Bronchial epithelial cell (primary cell): Measurements from ENCODE around the gene PCDHGC3. TPM values are rescaled to one million over a fixed set of nuclear protein-coding genes. Genes with fewer than 3 reads are reported as not detected.

ENCODE experiments used
- DNase-seq: peaks from one replicate; pipeline ENCODE4 v3.0.0-alpha.2; 2010; ENCODE audit warnings: low read depth
- FAIRE-seq: peaks from 2 replicates; lab custom pipeline; 2011; peaks lifted over from hg19 to GRCh38; lab: Jason Lieb, UNC
- H3K27me3 ChIP-seq: 2 replicates; pipeline ENCODE4 v1.5.1; 2011; ENCODE audit warnings: low read length; ENCODE audit not compliant: control insufficient read depth, insufficient read depth
- H3K36me3 ChIP-seq: 2 replicates; pipeline ENCODE4 v1.5.1; 2011; ENCODE audit warnings: low read length; ENCODE audit not compliant: control insufficient read depth, insufficient read depth
- H3K4me3 ChIP-seq: 2 replicates; pipeline ENCODE4 v1.5.1; 2011; ENCODE audit warnings: mild to moderate bottlenecking, low read depth, low read length, control low read depth
- CTCF ChIP-seq: IDR thresholded peaks from 2 replicates; pipeline ENCODE4 v1.5.1; 2011; ENCODE audit warnings: mild to moderate bottlenecking, moderate library complexity, low read length, control low read depth, inconsistent platforms; ENCODE audit not compliant: insufficient read depth, severe bottlenecking
- total RNA-seq: library from RNA; depleted of rRNA; stranded (reverse); fragments of >200 nt; gene quantifications from 2 replicates; pipeline ENCODE4 v1.2.1, GENCODE V29; 2014

The PCDHGC3 gene
- total RNA-seq, 1 donor from 2014 or later: 9.5 TPM

- TF ChIP-seq CTCF: no peak
- Histone ChIP-seq H3K27me3 (no peaks in the 10 kb centered on the region), H3K4me3 (no peak overlapping the region), H3K36me3 (peaks cover 12% of the 10 kb centered on the region)
- FAIRE-seq (no peak), DNase-seq (no peak)
Measured at GRCh38 chr5:141515141-141515540, 39.4 kb downstream of the PCDHGC3 start.

- no peak for DNase-seq
- Histone ChIP-seq H3K27me3 (no peaks in the 10 kb centered on the region), H3K4me3 (no peak overlapping the region), H3K36me3 (peaks cover 11% of the 10 kb centered on the region)
- FAIRE-seq: no peak
- no peak for TF ChIP-seq CTCF
Measured at GRCh38 chr5:141515946-141516671, 40.3 kb downstream of the PCDHGC3 start.

GRCh38 chr5:141516672-141517025 is 40.9 kb downstream of the PCDHGC3 start:
- H3K27me3 ChIP-seq: no peaks in the 10 kb centered on the region
- H3K4me3 ChIP-seq: no peak overlapping the region
- DNase-seq (no peak), FAIRE-seq (no peak)
- H3K36me3 ChIP-seq: peaks cover 8% of the 10 kb centered on the region
- no peak for TF ChIP-seq CTCF

- TF ChIP-seq CTCF: no peak
- no peaks in the 10 kb centered on the region for H3K27me3 ChIP-seq
- FAIRE-seq: no peak
- peaks cover 8% of the 10 kb centered on the region for H3K36me3 ChIP-seq
- no peak for DNase-seq
- H3K4me3 ChIP-seq: no peak overlapping the region
Measured at GRCh38 chr5:141517312-141517711, 41.5 kb downstream of the PCDHGC3 start.

- no peak for TF ChIP-seq CTCF
- no peak overlapping the region for H3K4me3 ChIP-seq
- H3K27me3 ChIP-seq: no peaks in the 10 kb centered on the region
- no peak for FAIRE-seq
- DNase-seq: no peak
- H3K36me3 ChIP-seq: peaks cover 11% of the 10 kb centered on the region
Measured at GRCh38 chr5:141517880-141518617, 42.3 kb downstream of the PCDHGC3 start.
